ENCODE measurements around the gene OR10A3.

The OR10A3 gene

DNA sequence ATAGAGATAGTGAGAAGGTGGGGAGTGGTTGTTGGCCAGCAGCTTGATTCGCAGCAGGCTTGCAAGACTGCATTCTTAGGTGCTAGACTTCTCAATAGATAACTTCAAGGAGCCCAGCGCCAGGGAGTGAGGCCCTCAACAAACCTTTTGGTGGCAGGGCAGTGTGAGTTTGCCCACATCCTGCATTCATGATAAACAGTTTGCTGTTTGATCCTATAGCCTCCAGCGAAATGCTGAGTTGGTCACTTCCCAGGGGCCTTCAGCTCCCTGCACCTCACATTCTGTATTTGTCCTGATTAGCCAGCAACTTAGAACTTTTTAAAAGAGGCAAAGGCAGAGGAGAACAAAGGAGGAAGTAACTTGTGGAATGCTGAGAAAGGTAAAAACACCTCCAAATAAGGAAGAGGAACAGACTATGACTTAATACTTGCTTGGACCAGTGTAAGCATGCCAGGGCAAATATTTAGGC is 35.5 kb downstream of the OR10A3 start:
- Histone ChIP-seq H3K9me3 (replicated peaks in 1 of 2; ENCODE audit: control insufficient read depth in 2 of 2, insufficient read depth in 1 of 2, low read depth in 1 of 2, low read length in 2 of 2) (no peaks in the 10 kb centered on the region), H3K27me3 (ENCODE audit: control insufficient read depth in 3 of 3, insufficient read depth in 3 of 3, low read depth in 1 of 3, low read length in 3 of 3) (no peaks in the 10 kb centered on the region), H3K4me1 (ENCODE audit: control insufficient read depth in 2 of 2, insufficient read depth in 1 of 2, low read depth in 1 of 2, low read length in 2 of 2) (peaks cover 11 to 19% of the 10 kb centered on the region in 2 donors), H2BK5ac (ENCODE audit: low read length) (no peak overlapping the region), H2BK15ac (ENCODE audit: low read length) (no peak overlapping the region), H4K91ac (ENCODE audit: low read depth, low read length, poor library complexity) (no peak overlapping the region), H3K23ac (ENCODE audit: low read depth, low read length, poor library complexity) (no peak overlapping the region), H3K4ac (ENCODE audit: low read length) (no peak overlapping the region), H3K4me2 (ENCODE audit: insufficient read depth, low read length, poor library complexity, severe bottlenecking) (no peak overlapping the region), H2BK120ac (ENCODE audit: low read depth, low read length) (no peak overlapping the region), H3K27ac (replicated peaks; ENCODE audit: low read length) (peak overlapping the region; percentile 41), H2AFZ (ENCODE audit: low read length) (peak overlapping the region; percentile 79), H3K14ac (ENCODE audit: low read length) (no peak overlapping the region), H2AK5ac (ENCODE audit: low read depth, low read length) (no peak overlapping the region), H3K4me3 (ENCODE audit: low read length in 2 of 2) (no peak overlapping the region), H3K79me1 (ENCODE audit: low read depth, low read length) (no peaks in the 10 kb centered on the region), H3K18ac (ENCODE audit: low read length) (no peak overlapping the region), H2BK12ac (ENCODE audit: low read length) (no peak overlapping the region), H3K36me3 (replicated peaks in 1 of 2; ENCODE audit: control insufficient read depth in 2 of 2, insufficient read depth in 2 of 2, low read length in 2 of 2) (no peaks in the 10 kb centered on the region), H3K9ac (ENCODE audit: low read depth, low read length, poor library complexity) (no peak overlapping the region), H4K8ac (ENCODE audit: low read depth, low read length) (no peak overlapping the region)
- no peak for DNase-seq (ENCODE audit: low spot score)
- WGBS, 2 donors (ENCODE audit: extremely low coverage in 2 of 2, insufficient read length in 2 of 2, insufficient replicate concordance in 1 of 2) = no CpG with 5 or more reads among the region's 3 CpGs

- H3K36me3 ChIP-seq (replicated peaks in 1 of 2; ENCODE audit: control insufficient read depth in 2 of 2, insufficient read depth in 2 of 2, low read length in 2 of 2) = no peaks in the 10 kb centered on the region
- H2BK120ac ChIP-seq (ENCODE audit: low read depth, low read length) = no peak overlapping the region
- H2BK5ac ChIP-seq (ENCODE audit: low read length) = no peak overlapping the region
- no peak for DNase-seq (ENCODE audit: low spot score)
- no peak overlapping the region for H3K4ac ChIP-seq (ENCODE audit: low read length)
- H3K18ac ChIP-seq (ENCODE audit: low read length) = no peak overlapping the region
- no peak overlapping the region for H3K4me2 ChIP-seq (ENCODE audit: insufficient read depth, low read length, poor library complexity, severe bottlenecking)
- no peak overlapping the region for H3K4me3 ChIP-seq (ENCODE audit: low read length in 2 of 2)
- no peak overlapping the region for H3K23ac ChIP-seq (ENCODE audit: low read depth, low read length, poor library complexity)
- H4K91ac ChIP-seq (ENCODE audit: low read depth, low read length, poor library complexity) = no peak overlapping the region
- H2BK15ac ChIP-seq (ENCODE audit: low read length) = no peak overlapping the region
- peak overlapping the region; percentile 79 for H2AFZ ChIP-seq (ENCODE audit: low read length)
- no peak overlapping the region for H2AK5ac ChIP-seq (ENCODE audit: low read depth, low read length)
- H3K9ac ChIP-seq (ENCODE audit: low read depth, low read length, poor library complexity) = no peak overlapping the region
- no peak overlapping the region for H3K14ac ChIP-seq (ENCODE audit: low read length)
- no peak overlapping the region for H2BK12ac ChIP-seq (ENCODE audit: low read length)
- H3K9me3 ChIP-seq (replicated peaks in 1 of 2; ENCODE audit: control insufficient read depth in 2 of 2, insufficient read depth in 1 of 2, low read depth in 1 of 2, low read length in 2 of 2) = no peaks in the 10 kb centered on the region
- WGBS, 2 donors (ENCODE audit: extremely low coverage in 2 of 2, insufficient read length in 2 of 2, insufficient replicate concordance in 1 of 2) = no CpG with 5 or more reads among the region's 9 CpGs
- no peaks in the 10 kb centered on the region for H3K79me1 ChIP-seq (ENCODE audit: low read depth, low read length)
- peaks cover 11 to 19% of the 10 kb centered on the region in 2 donors for H3K4me1 ChIP-seq (ENCODE audit: control insufficient read depth in 2 of 2, insufficient read depth in 1 of 2, low read depth in 1 of 2, low read length in 2 of 2)
- peak overlapping the region; percentile 41 for H3K27ac ChIP-seq (replicated peaks; ENCODE audit: low read length)
- H4K8ac ChIP-seq (ENCODE audit: low read depth, low read length) = no peak overlapping the region
- H3K27me3 ChIP-seq (ENCODE audit: control insufficient read depth in 3 of 3, insufficient read depth in 3 of 3, low read depth in 1 of 3, low read length in 3 of 3) = no peaks in the 10 kb centered on the region
Observed at GRCh38 chr11:7905549-7905948, 36.0 kb downstream of the OR10A3 start.

GRCh38 chr11:7904917-7905316 is 36.6 kb downstream of the OR10A3 start:
- no peak overlapping the region for H3K23ac ChIP-seq (ENCODE audit: low read depth, low read length, poor library complexity)
- no peak overlapping the region for H3K4me2 ChIP-seq (ENCODE audit: insufficient read depth, low read length, poor library complexity, severe bottlenecking)
- H3K79me1 ChIP-seq (ENCODE audit: low read depth, low read length) = no peaks in the 10 kb centered on the region
- no peak overlapping the region for H2BK15ac ChIP-seq (ENCODE audit: low read length)
- H4K8ac ChIP-seq (ENCODE audit: low read depth, low read length) = no peak overlapping the region
- no peak overlapping the region for H3K4ac ChIP-seq (ENCODE audit: low read length)
- H3K4me1 ChIP-seq (ENCODE audit: control insufficient read depth in 2 of 2, insufficient read depth in 1 of 2, low read depth in 1 of 2, low read length in 2 of 2) = peaks cover 11 to 19% of the 10 kb centered on the region in 2 donors
- DNase-seq (ENCODE audit: low spot score) = no peak
- H3K36me3 ChIP-seq (replicated peaks in 1 of 2; ENCODE audit: control insufficient read depth in 2 of 2, insufficient read depth in 2 of 2, low read length in 2 of 2) = no peaks in the 10 kb centered on the region
- no peak overlapping the region for H2BK120ac ChIP-seq (ENCODE audit: low read depth, low read length)
- no peak overlapping the region for H3K27ac ChIP-seq (replicated peaks; ENCODE audit: low read length)
- H2AFZ ChIP-seq (ENCODE audit: low read length) = peak overlapping the region; percentile 79
- no peak overlapping the region for H2BK12ac ChIP-seq (ENCODE audit: low read length)
- no peak overlapping the region for H3K14ac ChIP-seq (ENCODE audit: low read length)
- no CpG with 5 or more reads among the region's 3 CpGs for WGBS, 2 donors (ENCODE audit: extremely low coverage in 2 of 2, insufficient read length in 2 of 2, insufficient replicate concordance in 1 of 2)
- H3K4me3 ChIP-seq (ENCODE audit: low read length in 2 of 2) = no peak overlapping the region
- no peak overlapping the region for H4K91ac ChIP-seq (ENCODE audit: low read depth, low read length, poor library complexity)
- H2AK5ac ChIP-seq (ENCODE audit: low read depth, low read length) = no peak overlapping the region
- no peak overlapping the region for H3K18ac ChIP-seq (ENCODE audit: low read length)
- no peak overlapping the region for H3K9ac ChIP-seq (ENCODE audit: low read depth, low read length, poor library complexity)
- H3K27me3 ChIP-seq (ENCODE audit: control insufficient read depth in 3 of 3, insufficient read depth in 3 of 3, low read depth in 1 of 3, low read length in 3 of 3) = no peaks in the 10 kb centered on the region
- H3K9me3 ChIP-seq (replicated peaks in 1 of 2; ENCODE audit: control insufficient read depth in 2 of 2, insufficient read depth in 1 of 2, low read depth in 1 of 2, low read length in 2 of 2) = no peaks in the 10 kb centered on the region
- H2BK5ac ChIP-seq (ENCODE audit: low read length) = no peak overlapping the region

GRCh38 chr11:7903940-7904339 is 37.6 kb downstream of the OR10A3 start:
- no peak overlapping the region for H3K27ac ChIP-seq (replicated peaks; ENCODE audit: low read length)
- no peaks in the 10 kb centered on the region for H3K79me1 ChIP-seq (ENCODE audit: low read depth, low read length)
- H4K91ac ChIP-seq (ENCODE audit: low read depth, low read length, poor library complexity) = no peak overlapping the region
- no peak for DNase-seq (ENCODE audit: low spot score)
- no peaks in the 10 kb centered on the region for H3K27me3 ChIP-seq (ENCODE audit: control insufficient read depth in 3 of 3, insufficient read depth in 3 of 3, low read depth in 1 of 3, low read length in 3 of 3)
- no peak overlapping the region for H2BK5ac ChIP-seq (ENCODE audit: low read length)
- no peak overlapping the region for H3K4me2 ChIP-seq (ENCODE audit: insufficient read depth, low read length, poor library complexity, severe bottlenecking)
- H4K8ac ChIP-seq (ENCODE audit: low read depth, low read length) = no peak overlapping the region
- no peak overlapping the region for H3K23ac ChIP-seq (ENCODE audit: low read depth, low read length, poor library complexity)
- H3K4me1 ChIP-seq (ENCODE audit: control insufficient read depth in 2 of 2, insufficient read depth in 1 of 2, low read depth in 1 of 2, low read length in 2 of 2) = peaks cover 11 to 19% of the 10 kb centered on the region in 2 donors
- no peak overlapping the region for H3K4me3 ChIP-seq (ENCODE audit: low read length in 2 of 2)
- WGBS, 2 donors (ENCODE audit: extremely low coverage in 2 of 2, insufficient read length in 2 of 2, insufficient replicate concordance in 1 of 2) = no CpG with 5 or more reads among the region's 2 CpGs
- peak overlapping the region; percentile 79 for H2AFZ ChIP-seq (ENCODE audit: low read length)
- peaks cover 0 to 6% of the 10 kb centered on the region in 2 donors for H3K9me3 ChIP-seq (replicated peaks in 1 of 2; ENCODE audit: control insufficient read depth in 2 of 2, insufficient read depth in 1 of 2, low read depth in 1 of 2, low read length in 2 of 2)
- H2AK5ac ChIP-seq (ENCODE audit: low read depth, low read length) = no peak overlapping the region
- H3K36me3 ChIP-seq (replicated peaks in 1 of 2; ENCODE audit: control insufficient read depth in 2 of 2, insufficient read depth in 2 of 2, low read length in 2 of 2) = peaks cover 0 to 4% of the 10 kb centered on the region in 2 donors
- no peak overlapping the region for H3K4ac ChIP-seq (ENCODE audit: low read length)
- H2BK12ac ChIP-seq (ENCODE audit: low read length) = no peak overlapping the region
- no peak overlapping the region for H3K9ac ChIP-seq (ENCODE audit: low read depth, low read length, poor library complexity)
- no peak overlapping the region for H2BK15ac ChIP-seq (ENCODE audit: low read length)
- H2BK120ac ChIP-seq (ENCODE audit: low read depth, low read length) = no peak overlapping the region
- H3K14ac ChIP-seq (ENCODE audit: low read length) = no peak overlapping the region
- no peak overlapping the region for H3K18ac ChIP-seq (ENCODE audit: low read length)

Measured in neuronal stem cell (in vitro differentiated cells).